Glomerular visceral epithelial cell (primary cell): Measurements from ENCODE around the gene HIVEP3.

Source experiments
- DNase-seq: peaks from one replicate; pipeline ENCODE4 v3.0.0-alpha.2; 2016; ENCODE audit errors: extremely low spot score

The HIVEP3 gene

DNA sequence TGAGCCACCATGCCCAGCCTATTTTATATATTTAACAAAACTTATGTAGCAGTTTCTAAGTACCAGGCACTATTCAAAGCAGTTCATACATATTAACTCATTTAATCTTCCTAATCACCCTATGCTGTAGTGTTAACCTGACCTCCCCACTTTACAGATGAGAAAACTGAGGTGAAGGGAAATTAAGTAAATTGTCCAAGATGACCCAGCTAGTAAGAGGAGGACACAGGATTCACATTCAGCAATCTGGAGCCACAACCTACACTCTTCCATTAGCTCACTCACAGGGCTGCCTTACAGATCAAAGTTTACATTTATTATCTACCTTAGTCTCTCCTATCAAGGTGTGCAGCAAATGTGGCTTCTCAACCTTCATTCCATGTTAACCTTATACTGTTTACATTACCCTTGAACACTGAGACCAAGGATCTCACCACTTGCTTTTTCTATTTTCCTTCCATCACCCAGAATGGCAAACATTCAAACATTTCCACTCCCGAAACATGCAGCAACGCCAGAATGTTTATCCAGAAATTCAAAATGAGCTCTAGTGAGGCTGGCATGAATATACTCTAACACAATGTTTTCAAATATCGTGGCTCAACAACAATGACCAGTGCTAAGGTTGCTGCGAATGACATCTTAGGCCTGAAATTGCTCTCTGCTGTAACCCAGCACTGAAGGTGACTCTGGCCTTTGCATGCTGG, 24.5 kb downstream of the HIVEP3 start:
- DNase-seq = no peak

DNA sequence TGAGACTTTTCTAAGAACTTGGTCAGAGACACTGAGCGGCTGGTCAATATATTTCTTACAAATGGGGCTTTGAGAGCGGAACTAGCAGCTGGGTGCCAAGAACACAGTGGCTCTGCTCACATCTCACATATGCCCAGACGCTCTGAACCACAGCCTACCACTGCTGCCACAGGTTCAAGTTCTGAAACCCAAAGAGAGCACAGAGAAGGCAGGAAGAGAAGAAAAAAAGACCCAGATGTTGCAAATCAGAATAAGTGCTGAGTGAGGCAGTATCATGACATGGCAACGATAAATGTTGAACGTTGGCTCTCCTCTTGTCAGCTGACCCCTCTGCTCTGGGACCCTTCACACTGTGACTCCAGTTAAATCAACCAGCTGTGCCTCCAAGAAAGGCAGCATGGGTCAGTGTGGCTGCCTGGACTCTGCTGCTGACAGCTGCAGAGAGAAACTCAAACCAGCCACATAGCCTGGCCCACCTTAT, 26.4 kb downstream of the HIVEP3 start:
- DNase-seq = no peak

DNA sequence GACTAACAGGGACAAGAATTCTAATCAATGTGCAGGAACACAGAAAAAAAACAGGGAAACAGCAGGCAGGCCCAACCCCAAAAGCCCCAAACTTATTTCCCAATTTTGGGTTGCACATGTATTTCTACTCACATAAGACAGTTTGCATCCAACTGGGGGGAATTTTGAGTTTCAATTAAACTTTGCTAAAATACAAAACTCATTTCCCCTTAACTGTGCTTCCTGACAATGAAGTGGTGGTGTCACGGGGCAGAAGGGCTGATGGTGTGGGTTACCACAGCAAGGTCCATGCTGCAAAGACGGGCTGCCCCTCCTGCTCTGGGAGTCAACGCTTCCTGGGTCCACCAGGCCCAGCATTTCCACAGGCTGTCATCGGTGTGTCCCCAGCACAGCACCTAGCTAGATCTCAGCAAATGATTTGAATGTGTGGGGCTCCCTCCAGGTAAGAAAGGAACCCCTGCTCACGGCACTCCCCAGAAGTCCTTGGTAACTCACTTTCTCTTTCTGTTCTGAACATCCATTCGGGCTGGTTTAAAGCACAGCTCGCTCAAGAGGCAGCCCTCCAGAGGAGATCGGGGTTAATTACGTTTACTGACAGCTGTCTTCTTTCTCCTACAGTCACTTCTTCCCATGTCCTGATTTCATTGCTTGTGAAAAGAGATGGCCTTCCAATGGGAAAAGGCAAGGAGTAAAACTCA, 27.4 kb downstream of the HIVEP3 start:
- DNase-seq = peak; percentile 63

DNA sequence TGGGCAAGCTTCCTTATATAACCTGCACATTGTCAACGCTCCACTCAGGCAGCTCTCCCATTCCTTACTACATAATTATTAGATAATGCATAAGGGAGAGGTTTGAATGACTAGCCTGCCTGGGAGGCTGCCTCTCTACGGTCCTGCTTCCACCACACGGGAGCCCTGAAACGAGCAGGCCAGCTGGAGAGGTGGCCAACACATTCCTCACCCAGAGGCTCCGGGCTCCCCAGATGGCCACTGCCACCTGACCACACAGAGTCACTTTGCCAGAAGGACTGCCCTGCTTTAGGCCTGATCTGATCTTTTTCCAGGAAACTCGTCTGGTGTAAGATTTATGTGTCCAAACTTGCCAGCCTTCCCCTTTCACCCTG, 27.9 kb downstream of the HIVEP3 start:
- DNase-seq = peak; percentile 61

- no peak for DNase-seq
Observed at GRCh38 chr1:41889506-41890414, 29.0 kb downstream of the HIVEP3 start.

GRCh38 chr1:41888756-41889155, 30.0 kb downstream of the HIVEP3 start:
- no peak for DNase-seq

- no peak for DNase-seq
Observed at GRCh38 chr1:41887365-41887764, 31.4 kb downstream of the HIVEP3 start.

DNA sequence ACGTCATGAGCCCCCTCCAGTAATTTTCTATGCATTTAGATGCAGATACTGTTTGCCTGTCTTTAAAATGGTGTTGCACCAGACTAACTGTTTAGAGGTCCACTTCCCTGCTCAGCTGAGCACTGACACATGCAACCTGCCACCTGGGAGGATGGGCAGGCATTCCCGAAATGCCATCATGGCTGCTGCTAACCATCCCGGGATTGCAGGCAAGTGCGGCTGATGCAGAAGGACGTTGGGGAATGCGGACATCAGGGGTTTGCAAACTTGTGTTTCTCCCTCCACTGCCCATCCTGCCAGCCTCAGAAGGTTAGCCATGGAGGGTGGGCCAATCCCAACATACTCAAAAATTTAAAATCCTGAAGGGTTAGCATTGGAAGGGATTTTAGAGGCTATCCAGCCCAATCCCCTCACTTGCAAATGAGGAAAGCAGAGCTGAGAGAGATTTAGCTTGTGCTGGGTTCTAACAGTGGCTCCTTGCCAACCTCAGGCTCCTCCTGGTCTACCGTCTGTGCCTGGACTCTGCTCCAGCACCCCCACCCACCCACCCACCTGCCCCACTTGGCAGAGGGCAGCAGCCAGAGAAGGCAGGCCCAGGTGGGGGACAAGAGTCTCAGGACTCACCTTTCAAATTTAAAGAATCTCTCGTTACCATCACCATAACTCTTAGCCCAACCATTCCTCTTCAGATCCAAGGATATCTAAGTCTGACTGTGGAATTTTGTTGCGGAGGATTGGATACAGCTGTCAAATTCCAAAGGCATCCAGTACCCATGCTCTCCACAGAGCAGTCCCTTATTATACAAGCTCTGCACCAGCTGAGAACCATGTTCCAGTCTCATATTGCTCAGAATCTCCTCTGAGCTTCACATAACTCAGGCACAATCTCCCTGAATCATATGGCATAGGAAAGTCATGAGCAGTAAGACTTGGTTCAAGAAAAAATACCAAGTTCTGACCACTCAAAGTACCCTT, 34.2 kb downstream of the HIVEP3 start:
- no peak for DNase-seq

DNA sequence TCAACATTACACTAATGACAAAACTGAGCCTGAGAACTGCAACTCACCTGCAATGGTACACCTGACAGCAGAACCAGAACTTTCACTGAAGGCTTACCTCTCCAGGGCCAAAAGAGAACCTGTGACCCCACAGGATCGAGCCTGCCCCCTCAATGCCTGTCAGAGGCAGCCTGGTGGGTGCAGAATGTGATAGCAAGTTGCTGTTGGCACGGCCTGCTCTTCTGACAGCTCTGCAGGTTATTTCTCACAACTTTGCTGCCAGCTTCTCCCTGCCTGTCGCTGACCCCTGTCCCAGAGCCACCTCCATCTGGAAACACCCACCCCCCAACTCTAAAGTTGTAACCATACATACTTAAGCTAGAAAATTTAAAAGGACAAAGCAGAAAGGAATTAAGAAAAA, 35.2 kb downstream of the HIVEP3 start:
- no peak for DNase-seq

DNA sequence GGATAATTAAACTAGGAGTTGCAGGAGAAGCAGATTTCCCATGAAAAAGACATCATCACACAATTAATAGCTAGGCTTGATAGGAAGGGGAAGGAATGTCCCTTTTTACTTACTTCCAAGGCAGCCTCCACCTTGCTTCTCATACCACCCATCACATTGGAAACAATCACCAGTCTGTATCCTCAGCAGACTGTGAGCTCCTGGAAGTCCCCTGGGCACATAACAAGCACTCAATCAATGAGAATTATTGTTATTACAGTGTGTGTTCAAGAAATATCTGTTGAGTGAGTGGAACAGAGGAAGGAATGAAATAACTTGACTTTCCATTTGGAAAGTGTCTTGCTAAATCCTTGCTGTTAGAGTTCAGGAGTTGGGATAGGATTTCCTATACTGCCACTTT, 36.2 kb downstream of the HIVEP3 start:
- DNase-seq = no peak

- no peak for DNase-seq
Observed at GRCh38 chr1:41882068-41882477, 36.6 kb downstream of the HIVEP3 start.

- DNase-seq = no peak
Observed at GRCh38 chr1:41880950-41881885, 37.5 kb downstream of the HIVEP3 start.

GRCh38 chr1:41880261-41880660, 38.5 kb downstream of the HIVEP3 start:
- no peak for DNase-seq

DNA sequence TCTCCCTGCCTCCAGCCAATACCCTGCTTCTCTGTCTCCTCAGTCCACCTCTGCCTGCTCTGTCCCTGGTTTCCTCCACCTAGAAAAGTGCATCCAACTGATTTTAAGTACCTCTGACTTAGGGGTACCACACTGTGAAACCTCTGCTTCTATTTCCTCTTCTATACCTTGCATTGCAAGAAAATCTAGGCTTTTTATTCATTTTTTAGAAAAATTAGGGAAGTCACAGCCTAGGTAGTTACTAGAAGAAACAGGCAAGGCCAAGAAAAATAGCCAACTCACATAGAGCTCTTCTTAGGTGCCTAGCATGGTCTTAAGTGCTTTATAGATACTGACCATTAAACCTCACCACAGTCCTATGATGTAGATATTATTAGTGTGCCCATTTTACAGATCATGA, 39.1 kb downstream of the HIVEP3 start:
- no peak for DNase-seq

DNA sequence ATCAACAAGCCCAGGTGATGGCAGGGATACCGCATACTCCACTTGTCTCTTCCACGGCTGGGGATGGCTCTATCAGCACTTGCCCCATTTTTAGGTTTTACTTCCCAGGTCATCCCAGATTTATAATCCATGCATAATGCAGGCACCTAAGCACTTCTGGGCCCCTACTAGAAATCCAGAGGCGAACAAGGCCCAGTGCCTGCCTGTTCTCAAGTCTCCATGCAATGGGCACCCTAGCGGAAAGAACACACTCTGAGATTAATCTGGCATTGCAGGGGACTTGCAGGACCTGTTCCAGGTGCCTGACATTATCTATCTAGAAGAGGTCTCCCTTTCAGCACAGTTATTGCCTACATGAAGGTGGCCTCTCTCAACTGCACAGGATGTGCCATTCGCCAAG, 39.8 kb downstream of the HIVEP3 start:
- DNase-seq = no peak

DNA sequence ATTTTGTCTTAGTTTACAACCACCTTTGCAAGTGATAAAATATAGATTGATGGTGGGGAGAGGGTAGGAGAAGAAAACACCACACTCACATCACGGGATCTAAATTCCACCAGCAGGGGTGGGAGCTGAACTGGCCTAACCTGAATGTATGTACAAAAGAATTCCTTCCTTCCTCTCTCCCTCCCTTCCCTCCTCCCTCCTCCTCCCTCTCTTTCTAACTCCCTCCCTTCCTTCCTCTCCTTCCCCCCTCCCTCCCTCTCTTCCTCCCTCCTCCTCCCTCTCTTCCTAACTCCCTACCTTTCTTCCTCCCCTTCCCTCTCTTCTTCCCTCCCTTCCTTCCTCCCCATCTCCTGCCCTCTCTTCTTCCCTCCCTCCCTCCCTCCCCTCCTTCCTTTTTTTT, 40.2 kb downstream of the HIVEP3 start:
- DNase-seq = no peak

- DNase-seq = no peak
Observed at GRCh38 chr1:41876576-41877445, 41.9 kb downstream of the HIVEP3 start.

GRCh38 chr1:41875487-41875886, 43.2 kb downstream of the HIVEP3 start:
- DNase-seq = no peak

DNA sequence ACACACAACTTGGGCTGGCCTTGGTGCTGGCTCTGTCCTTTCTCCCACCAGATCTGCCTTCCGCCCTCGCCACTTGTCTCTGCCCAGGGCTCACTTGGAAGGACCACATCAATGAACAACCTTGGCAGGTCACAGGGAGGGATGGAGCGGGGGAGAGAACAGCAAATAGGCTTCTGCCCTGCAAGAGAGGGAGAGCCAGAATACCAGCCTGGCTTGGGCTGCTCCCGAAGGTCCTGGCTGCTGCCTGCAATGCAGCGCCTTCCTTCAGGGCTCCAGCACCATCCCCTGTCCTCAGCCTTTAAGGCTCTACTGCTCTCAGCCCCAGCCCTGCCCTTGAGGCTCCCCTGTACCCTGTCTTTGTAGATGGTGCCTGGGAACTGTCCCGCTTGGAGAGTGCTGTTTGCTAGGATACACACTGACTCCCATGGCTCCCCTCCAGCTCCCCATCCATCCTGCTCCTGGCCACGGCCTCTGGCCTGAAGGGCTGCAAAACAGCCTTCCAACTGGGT, 43.8 kb downstream of the HIVEP3 start:
- DNase-seq = no peak
